WERI-Rb-1 (cell line): ENCODE measurements around the gene CTAGE9.

Experiments used
- DNase-seq: peaks from one replicate; pipeline ENCODE4 v3.0.0-alpha.2; 2020
- H3K27ac ChIP-seq: fragments of 250-450 bp; sonication (Bioruptor Pico); 2 replicates; pipeline ENCODE4 v1.5.1; 2020; ENCODE audit warnings: mild to moderate bottlenecking, moderate library complexity
- H3K27me3 ChIP-seq: fragments of 250-450 bp; sonication (Bioruptor Pico); 2 replicates; pipeline ENCODE4 v1.5.1; 2021; ENCODE audit warnings: mild to moderate bottlenecking, low read depth, moderate library complexity; ENCODE audit not compliant: insufficient read depth, severe bottlenecking
- H3K36me3 ChIP-seq: fragments of 250-450 bp; sonication (Bioruptor Pico); 2 replicates; pipeline ENCODE4 v1.5.1; 2020; ENCODE audit warnings: mild to moderate bottlenecking, moderate library complexity
- H3K4me3 ChIP-seq: 2 replicates; pipeline ENCODE4 v1.5.1; 2011; ENCODE audit warnings: low read depth, mild to moderate bottlenecking, control low read depth, low read length
- H3K9me3 ChIP-seq: fragments of 250-450 bp; sonication (Bioruptor Pico); 2 replicates; pipeline ENCODE4 v1.5.1; 2021; ENCODE audit warnings: mild to moderate bottlenecking, moderate library complexity; ENCODE audit not compliant: severe bottlenecking
- CTCF ChIP-seq: IDR thresholded peaks from 2 replicates; pipeline ENCODE4 v1.5.1; 2011; ENCODE audit warnings: low read depth, mild to moderate bottlenecking, control low read depth, inconsistent platforms, low read length

The CTAGE9 gene

GRCh38 chr6:131687022-131687421, 23.8 kb downstream of the CTAGE9 start:
- no peak for DNase-seq
- no peaks in the 10 kb centered on the region for H3K36me3 ChIP-seq

GRCh38 chr6:131685266-131685780, 25.5 kb downstream of the CTAGE9 start:
- no peak overlapping the region for H3K27ac ChIP-seq
- no peaks in the 10 kb centered on the region for H3K36me3 ChIP-seq
- no peak for TF ChIP-seq CTCF
- H3K9me3 ChIP-seq = no peaks in the 10 kb centered on the region
- H3K27me3 ChIP-seq = no peaks in the 10 kb centered on the region
- no peak for DNase-seq
- no peak overlapping the region for H3K4me3 ChIP-seq

More at GRCh38 chr6:131687022-131687421, 23.8 kb downstream of the CTAGE9 start:
- Histone ChIP-seq H3K27ac (no peak overlapping the region), H3K4me3 (no peak overlapping the region), H3K9me3 (no peaks in the 10 kb centered on the region), H3K27me3 (no peaks in the 10 kb centered on the region)
- no peak for TF ChIP-seq CTCF

DNA sequence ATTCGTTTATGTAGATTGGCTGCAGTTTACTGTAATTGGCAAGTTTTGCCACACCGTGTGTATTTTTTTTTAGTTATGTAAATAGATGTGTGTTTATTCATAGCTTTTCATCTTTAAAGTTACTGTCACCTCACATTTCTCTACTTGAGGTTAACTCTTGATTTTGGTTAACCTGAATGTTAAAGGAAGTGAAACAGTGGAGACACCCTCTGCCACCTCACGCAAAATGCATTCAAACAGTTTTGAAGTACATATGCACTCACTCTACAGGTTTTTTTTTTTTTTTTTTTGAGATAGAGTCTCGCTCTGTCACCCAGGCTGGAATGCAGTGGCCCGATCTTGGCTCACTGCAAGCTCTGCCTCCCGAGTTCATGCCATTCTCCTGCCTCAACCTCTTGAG, 27.3 kb downstream of the CTAGE9 start:
- H3K36me3 ChIP-seq = no peaks in the 10 kb centered on the region
- no peaks in the 10 kb centered on the region for H3K9me3 ChIP-seq
- DNase-seq = no peak
- H3K27me3 ChIP-seq = no peaks in the 10 kb centered on the region
- no peak for TF ChIP-seq CTCF
- no peak overlapping the region for H3K27ac ChIP-seq
- no peak overlapping the region for H3K4me3 ChIP-seq

- DNase-seq = no peak
- no peak for TF ChIP-seq CTCF
- Histone ChIP-seq H3K27me3 (no peaks in the 10 kb centered on the region), H3K9me3 (no peaks in the 10 kb centered on the region), H3K4me3 (no peak overlapping the region), H3K27ac (no peak overlapping the region), H3K36me3 (no peaks in the 10 kb centered on the region)
These were observed 28.4 kb downstream of the CTAGE9 start for GRCh38 chr6:131682442-131682841.

DNA sequence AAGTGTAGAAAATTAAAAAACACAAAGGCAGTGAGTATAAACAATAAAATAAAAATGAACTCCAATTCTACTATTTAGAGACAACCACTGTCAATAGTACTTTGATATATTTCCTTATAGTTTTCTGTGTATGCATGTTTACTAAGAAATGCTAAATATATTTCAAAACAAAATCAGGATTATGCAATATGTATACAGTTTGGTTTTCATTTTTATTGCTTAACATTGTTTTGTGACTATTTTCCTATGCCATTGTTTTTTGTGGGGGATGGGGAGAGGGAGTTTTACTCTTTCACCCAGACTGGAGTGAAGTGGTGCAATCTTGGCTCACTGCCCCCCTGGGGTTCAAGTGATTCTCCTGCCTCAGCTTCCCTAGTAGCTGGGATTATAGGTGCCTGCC, 29.2 kb downstream of the CTAGE9 start:
- no peak overlapping the region for H3K27ac ChIP-seq
- H3K27me3 ChIP-seq = no peaks in the 10 kb centered on the region
- H3K36me3 ChIP-seq = no peaks in the 10 kb centered on the region
- H3K9me3 ChIP-seq = no peaks in the 10 kb centered on the region
- H3K4me3 ChIP-seq = no peak overlapping the region
- no peak for DNase-seq
- TF ChIP-seq CTCF = no peak

DNA sequence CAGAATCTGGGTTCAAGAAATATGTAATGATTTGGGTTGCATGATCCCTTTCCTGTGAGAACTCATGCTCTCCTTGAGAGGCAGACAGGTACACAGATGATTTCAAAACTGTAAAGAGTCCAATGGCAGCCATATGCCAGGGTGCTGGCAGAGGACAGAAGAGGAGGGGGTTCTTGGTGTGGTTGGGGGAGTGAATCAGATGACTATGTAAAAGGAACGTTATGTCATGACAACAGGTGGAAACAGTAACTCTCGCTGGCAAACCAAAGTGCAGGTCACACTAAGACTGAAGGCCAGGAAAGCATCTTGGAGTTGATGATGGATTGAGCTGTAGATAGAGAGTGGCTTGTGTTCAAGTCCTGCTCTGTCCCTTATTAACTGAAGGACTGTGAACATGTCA, 29.9 kb downstream of the CTAGE9 start:
- TF ChIP-seq CTCF = no peak
- Histone ChIP-seq H3K9me3 (no peaks in the 10 kb centered on the region), H3K36me3 (no peaks in the 10 kb centered on the region), H3K4me3 (no peak overlapping the region), H3K27me3 (no peaks in the 10 kb centered on the region), H3K27ac (no peak overlapping the region)
- DNase-seq = no peak
